Right lobe of liver (tissue), 6 donors: Measurements from ENCODE around the gene MAP3K10. TPM values are rescaled to one million over a fixed set of nuclear protein-coding genes. Genes with fewer than 3 reads are reported as not detected.
A peak's percentile ranks its signal among the peaks of the same experiment; 100 is the strongest.

ENCODE experiments used
- ATAC-seq, 4 donors: fragments of 200-7000 bp; cut with Tn5 transposase; one replicate each; pipeline ENCODE4 v1.9.1; 2020; ENCODE audit warnings: mild to moderate bottlenecking in 4 of 4, moderate library complexity in 4 of 4
- DNase-seq, 3 donors: peaks; one replicate each; pipeline ENCODE4 v3.0.0-alpha.2; 2020
- H3K27ac ChIP-seq, 3 donors: fragments of 200-600 bp; one replicate each; pipeline ENCODE4 v1.8.0; 2022
- H3K27me3 ChIP-seq, 2 donors: fragments of 200-600 bp; one replicate each; pipeline ENCODE4 v1.8.0; 2022
- H3K36me3 ChIP-seq, 4 donors: fragments of 200-600 bp; sonication (generic) in 1 of 4; one replicate each; pipeline versions ENCODE4 v1.5.1 to v1.8.0; 2017 to 2022; ENCODE audit warnings: control low read depth in 1 of 4
- H3K4me1 ChIP-seq, 4 donors: fragments of 200-600 bp; sonication (generic) in 1 of 4; one replicate each; pipeline versions ENCODE4 v1.5.1 to v1.8.0; 2017 to 2022; ENCODE audit warnings: control low read depth in 1 of 4
- H3K4me3 ChIP-seq, 3 donors: fragments of 200-600 bp; one replicate each; pipeline ENCODE4 v1.8.0; 2022
- H3K9me3 ChIP-seq, 4 donors: fragments of 200-600 bp; sonication (generic) in 1 of 4; one replicate each; pipeline versions ENCODE4 v1.5.1 to v1.8.0; 2017 to 2022; ENCODE audit warnings: control low read depth in 1 of 4
- CTCF ChIP-seq, 4 donors: fragments of 200-600 bp in 3 of 4; fragments of 450-650 bp in 1 of 4; IDR thresholded peaks; one replicate each; pipeline versions ENCODE4 v1.5.1 to v1.8.0; 2016 to 2022; ENCODE audit warnings: antibody characterized with exemption in 4 of 4, mild to moderate bottlenecking in 2 of 4
- POLR2A ChIP-seq: fragments of 450-650 bp; IDR thresholded peaks from one replicate; pipeline ENCODE4 v1.6.1; 2017; ENCODE audit warnings: antibody characterized with exemption, mild to moderate bottlenecking
- WGBS: methylation state at CpG from one replicate; pipeline ENCODE4 v1.1.6; 2018; ENCODE audit warnings: low coverage, low lambda C conversion rate; ENCODE audit not compliant: insufficient coverage; ENCODE audit errors: missing lambda C conversion rate; 5-methylcytosine and 5-hydroxymethylcytosine counted together
- intact Hi-C, 2 donors: fragments of 100-400 bp; cut with DNase I; formaldehyde crosslinking; loops; one replicate each; pipeline versions ENCODE4 v1.11.2 to v1.14.1; 2022
- total RNA-seq, 6 experiments: library from RNA; depleted of rRNA in 2 of 6; stranded (reverse); fragments of >200 nt in 2 of 6; fragmentation: NEBNext Ultra II Directional in 3 of 6; extraction: Animal tissue kit (Norgen Biotek cat#: 25700) in 3 of 6; gene quantifications; one replicate each; pipeline versions ENCODE4 v1.1.0 to v1.2.4, GENCODE V29; 2016 to 2023
- donor health status: DM: no; HTN: yes; CAD: no.
- donor health status: DM: no; HTN: no; CAD: no.
- donor health status: DM: no; HTN: no; CAD: no.
- donor health status: DM: no; HTN: yes; CAD: no.
- donor health status: DM: no; HTN: yes; CAD: no.

MAP3K10 gene
- total RNA-seq, 6 experiments from 2014 or later: 4.2 to 7.0 (median 6.5) TPM

GRCh38 chr19:40256512-40256911 lies 65.3 kb downstream of the MAP3K10 start:
- Histone ChIP-seq H3K9me3 (no peaks in the 10 kb centered on the region), H3K4me1 (peaks cover 0 to 51% (median 19%) of the 10 kb centered on the region in 4 donors), H3K4me3 (no peak overlapping the region), H3K27me3 (no peaks in the 10 kb centered on the region), H3K27ac (peak overlapping the region in 2 of 3 donors; percentile 58 to 84), H3K36me3 (peaks cover 0 to 18% (median under 1%) of the 10 kb centered on the region in 4 donors)
- no peak for ATAC-seq
- intact Hi-C loops: no loop called here
- no CpG with 5 or more reads among the region's 8 CpGs for WGBS
- no peak for TF ChIP-seq CTCF (IDR thresholded peaks at IDR 0.05)
- no peak for TF ChIP-seq POLR2A
- DNase-seq: no peak

- H3K9me3 ChIP-seq: no peaks in the 10 kb centered on the region
- no CpG with 5 or more reads among the region's 9 CpGs for WGBS
- H3K27me3 ChIP-seq: no peaks in the 10 kb centered on the region
- H3K4me3 ChIP-seq: no peak overlapping the region
- H3K4me1 ChIP-seq: peaks cover 0 to 51% (median 19%) of the 10 kb centered on the region in 4 donors
- H3K36me3 ChIP-seq: peaks cover 0 to 18% (median under 1%) of the 10 kb centered on the region in 4 donors
- peak; percentile 92 to 98 (median 98) for DNase-seq
- intact Hi-C loops: no loop called here
- ATAC-seq: peak; percentile 94 to 97 (median 96)
- TF ChIP-seq POLR2A: no peak
- TF ChIP-seq CTCF (IDR thresholded peaks at IDR 0.05): no peak
- peak overlapping the region in 2 of 3 donors; percentile 58 to 84 for H3K27ac ChIP-seq
Measured at GRCh38 chr19:40257096-40257517, 65.9 kb downstream of the MAP3K10 start.

GRCh38 chr19:40261631-40262030 lies 70.4 kb downstream of the MAP3K10 start:
- peaks cover 0 to 16% (median 5%) of the 10 kb centered on the region in 4 donors for H3K4me1 ChIP-seq
- ATAC-seq (no peak), DNase-seq (no peak)
- no peaks in the 10 kb centered on the region for H3K27me3 ChIP-seq
- H3K36me3 ChIP-seq: peaks cover 0 to 7% (median under 1%) of the 10 kb centered on the region in 4 donors
- H3K27ac ChIP-seq: no peak overlapping the region
- intact Hi-C loops: no loop called here
- WGBS: 83% methylated on average over 8 of the region's 8 CpGs
- TF ChIP-seq POLR2A: no peak
- TF ChIP-seq CTCF (IDR thresholded peaks at IDR 0.05): no peak
- H3K4me3 ChIP-seq: no peak overlapping the region
- no peaks in the 10 kb centered on the region for H3K9me3 ChIP-seq

- ATAC-seq: no peak
- TF ChIP-seq CTCF (IDR thresholded peaks at IDR 0.05) (no peak), POLR2A (no peak)
- no peak for DNase-seq
- Histone ChIP-seq H3K4me1 (peaks cover 0 to 11% (median 3%) of the 10 kb centered on the region in 4 donors), H3K4me3 (no peak overlapping the region), H3K9me3 (no peaks in the 10 kb centered on the region), H3K27me3 (no peaks in the 10 kb centered on the region), H3K36me3 (peaks cover 0 to 7% (median 0%) of the 10 kb centered on the region in 4 donors), H3K27ac (no peak overlapping the region)
- no CpG with 5 or more reads among the region's 3 CpGs for WGBS
- intact Hi-C loops: no loop called here
Measured at GRCh38 chr19:40262422-40262821, 71.2 kb downstream of the MAP3K10 start.
